ENCODE data around the gene ACO2. TPM values are rescaled to one million over a fixed set of nuclear protein-coding genes. Genes with fewer than 3 reads are reported as not detected.

Gene ACO2
- total RNA-seq, 1 donor from 2014 or later = 83.5 TPM

- H3K4me1 Mint-ChIP-seq (ENCODE audit: unreplicated experiment) = peaks cover 10% of the 10 kb centered on the region
- TF ChIP-seq CTCF (IDR thresholded peaks at IDR 0.05; ENCODE audit: unreplicated experiment) = no peak
- H3K9me3 Mint-ChIP-seq (ENCODE audit: unreplicated experiment) = no peaks in the 10 kb centered on the region
- no peak overlapping the region for H3K27ac Mint-ChIP-seq (ENCODE audit: unreplicated experiment)
- H3K36me3 Mint-ChIP-seq (ENCODE audit: low read depth, unreplicated experiment) = peaks cover 13% of the 10 kb centered on the region
- no peak overlapping the region for H3K4me3 Mint-ChIP-seq (ENCODE audit: unreplicated experiment)
- no peak for DNase-seq (ENCODE audit: low spot score)
- H3K27me3 Mint-ChIP-seq (ENCODE audit: unreplicated experiment) = peaks cover 2% of the 10 kb centered on the region
These were observed 70.5 kb downstream of the ACO2 start for GRCh38 chr22:41539146-41540005.

GRCh38 chr22:41540006-41540315 is 71.0 kb downstream of the ACO2 start:
- H3K27me3 Mint-ChIP-seq (ENCODE audit: unreplicated experiment) = peaks cover 3% of the 10 kb centered on the region
- no peak for TF ChIP-seq CTCF (IDR thresholded peaks at IDR 0.05; ENCODE audit: unreplicated experiment)
- H3K27ac Mint-ChIP-seq (ENCODE audit: unreplicated experiment) = no peak overlapping the region
- peaks cover 13% of the 10 kb centered on the region for H3K36me3 Mint-ChIP-seq (ENCODE audit: low read depth, unreplicated experiment)
- no peaks in the 10 kb centered on the region for H3K9me3 Mint-ChIP-seq (ENCODE audit: unreplicated experiment)
- peaks cover 13% of the 10 kb centered on the region for H3K4me1 Mint-ChIP-seq (ENCODE audit: unreplicated experiment)
- no peak overlapping the region for H3K4me3 Mint-ChIP-seq (ENCODE audit: unreplicated experiment)
- no peak for DNase-seq (ENCODE audit: low spot score)

- peaks cover 13% of the 10 kb centered on the region for H3K4me1 Mint-ChIP-seq (ENCODE audit: unreplicated experiment)
- no peak for TF ChIP-seq CTCF (IDR thresholded peaks at IDR 0.05; ENCODE audit: unreplicated experiment)
- no peak overlapping the region for H3K4me3 Mint-ChIP-seq (ENCODE audit: unreplicated experiment)
- peaks cover 3% of the 10 kb centered on the region for H3K27me3 Mint-ChIP-seq (ENCODE audit: unreplicated experiment)
- peaks cover 13% of the 10 kb centered on the region for H3K36me3 Mint-ChIP-seq (ENCODE audit: low read depth, unreplicated experiment)
- no peak overlapping the region for H3K27ac Mint-ChIP-seq (ENCODE audit: unreplicated experiment)
- no peak for DNase-seq (ENCODE audit: low spot score)
- H3K9me3 Mint-ChIP-seq (ENCODE audit: unreplicated experiment) = no peaks in the 10 kb centered on the region
These were observed 71.4 kb downstream of the ACO2 start for GRCh38 chr22:41540365-41540764.

- peaks cover 13% of the 10 kb centered on the region for H3K4me1 Mint-ChIP-seq (ENCODE audit: unreplicated experiment)
- H3K27ac Mint-ChIP-seq (ENCODE audit: unreplicated experiment) = peak overlapping the region; percentile 0
- no peak for TF ChIP-seq CTCF (IDR thresholded peaks at IDR 0.05; ENCODE audit: unreplicated experiment)
- no peaks in the 10 kb centered on the region for H3K9me3 Mint-ChIP-seq (ENCODE audit: unreplicated experiment)
- H3K27me3 Mint-ChIP-seq (ENCODE audit: unreplicated experiment) = peaks cover 8% of the 10 kb centered on the region
- peak overlapping the region; percentile 72 for H3K4me3 Mint-ChIP-seq (ENCODE audit: unreplicated experiment)
- no peak for DNase-seq (ENCODE audit: low spot score)
- H3K36me3 Mint-ChIP-seq (ENCODE audit: low read depth, unreplicated experiment) = peaks cover 13% of the 10 kb centered on the region
These were observed 72.6 kb downstream of the ACO2 start for GRCh38 chr22:41541484-41541883.

GRCh38 chr22:41542224-41542623 is 73.3 kb downstream of the ACO2 start:
- Mint-ChIP-seq H3K27me3 (ENCODE audit: unreplicated experiment) (peaks cover 8% of the 10 kb centered on the region), H3K36me3 (ENCODE audit: low read depth, unreplicated experiment) (peaks cover 13% of the 10 kb centered on the region), H3K27ac (ENCODE audit: unreplicated experiment) (no peak overlapping the region), H3K4me3 (ENCODE audit: unreplicated experiment) (peak overlapping the region; percentile 95), H3K9me3 (ENCODE audit: unreplicated experiment) (no peaks in the 10 kb centered on the region), H3K4me1 (ENCODE audit: unreplicated experiment) (peaks cover 13% of the 10 kb centered on the region)
- no peak for TF ChIP-seq CTCF (IDR thresholded peaks at IDR 0.05; ENCODE audit: unreplicated experiment)
- DNase-seq (ENCODE audit: low spot score) = no peak

All from endothelial cell (in vitro differentiated cells).